ENCODE measurements around the gene MALAT1. TPM values are rescaled to one million over a fixed set of nuclear protein-coding genes. Genes with fewer than 3 reads are reported as not detected.
A peak's percentile ranks its signal among the peaks of the same experiment; 100 is the strongest.

Gene MALAT1
- total and polyA plus RNA-seq, 10 of the 15 experiments (the other 5 are each of a cell fraction or from before 2014, with no cell fraction given): 448 to 8,160 (median 2,019) TPM

GRCh38 chr11:65498727-65498976 is 193 bp upstream of the MALAT1 start (continued):
- TF ChIP-seq RELB (IDR thresholded peaks at IDR 0.05; ENCODE audit: low read depth) (0 out of 2 replicates have a peak, but pooled peaks have one; percentile 53), KLF5 (IDR thresholded peaks at IDR 0.05; ENCODE audit: partially characterized antibody) (no peak), ZNF622 (IDR thresholded peaks at IDR 0.05) (no peak), RUNX3 (IDR thresholded peaks at IDR 0.05; ENCODE audit: low read length) (no peak), TCF7 (IDR thresholded peaks at IDR 0.05; ENCODE audit: borderline replicate concordance) (no peak), TCF12 (IDR thresholded peaks at IDR 0.05; ENCODE audit: low read depth, low read length) (no peak), NFIC (IDR thresholded peaks at IDR 0.05; ENCODE audit: low read depth, low read length) (no peak), NFYB (IDR thresholded peaks at IDR 0.05; ENCODE audit: insufficient read depth, low read depth, low read length) (no peak), CHD2 (IDR thresholded peaks at IDR 0.05; ENCODE audit: borderline replicate concordance, low read depth, low read length) (no peak), ZNF592 (IDR thresholded peaks at IDR 0.05) (peak; percentile 78), ELK1 (IDR thresholded peaks at IDR 0.05; ENCODE audit: low read depth, low read length) (no peak), EED (IDR thresholded peaks at IDR 0.05; ENCODE audit: low read depth) (no peak), MTA2 (IDR thresholded peaks at IDR 0.05; ENCODE audit: low read depth) (peak; percentile 17; the same call in 1 of the 2 replicates), DPF2 (IDR thresholded peaks at IDR 0.05) (no peak), GATAD2B (conservative IDR thresholded peaks at IDR 0.05; ENCODE audit: low read depth) (0 out of 2 replicates have a peak, but pooled peaks have one; percentile 50), PRDM15 (CRISPR knock-in tag; IDR thresholded peaks at IDR 0.05) (no peak), IRF3 (IDR thresholded peaks at IDR 0.05) (no peak), SUPT20H (IDR thresholded peaks at IDR 0.05; ENCODE audit: borderline replicate concordance, control insufficient read depth, low read depth, low read length) (no peak), TBL1XR1 (IDR thresholded peaks at IDR 0.05; ENCODE audit: low read depth, low read length) (no peak), FOS (IDR thresholded peaks at IDR 0.05; ENCODE audit: borderline replicate concordance, extremely low read depth, insufficient read length) (no peak)

Data from GM12878 (cell line).